GM19328 (cell line): ENCODE data around the gene CYP1B1.
"Not testable (repeated sequence)": the region's sequence is repeated elsewhere in the genome, so short reads cannot be mapped to it uniquely, and the experiment has no call there.

Experiments used
- ATAC-seq: cut with Tn5 transposase; IDR thresholded peaks from one replicate; pipeline ENCODE4 v1.9.1; 2021; ENCODE audit warnings: mild to moderate bottlenecking, moderate library complexity; ENCODE audit not compliant: unreplicated experiment

Gene CYP1B1

DNA sequence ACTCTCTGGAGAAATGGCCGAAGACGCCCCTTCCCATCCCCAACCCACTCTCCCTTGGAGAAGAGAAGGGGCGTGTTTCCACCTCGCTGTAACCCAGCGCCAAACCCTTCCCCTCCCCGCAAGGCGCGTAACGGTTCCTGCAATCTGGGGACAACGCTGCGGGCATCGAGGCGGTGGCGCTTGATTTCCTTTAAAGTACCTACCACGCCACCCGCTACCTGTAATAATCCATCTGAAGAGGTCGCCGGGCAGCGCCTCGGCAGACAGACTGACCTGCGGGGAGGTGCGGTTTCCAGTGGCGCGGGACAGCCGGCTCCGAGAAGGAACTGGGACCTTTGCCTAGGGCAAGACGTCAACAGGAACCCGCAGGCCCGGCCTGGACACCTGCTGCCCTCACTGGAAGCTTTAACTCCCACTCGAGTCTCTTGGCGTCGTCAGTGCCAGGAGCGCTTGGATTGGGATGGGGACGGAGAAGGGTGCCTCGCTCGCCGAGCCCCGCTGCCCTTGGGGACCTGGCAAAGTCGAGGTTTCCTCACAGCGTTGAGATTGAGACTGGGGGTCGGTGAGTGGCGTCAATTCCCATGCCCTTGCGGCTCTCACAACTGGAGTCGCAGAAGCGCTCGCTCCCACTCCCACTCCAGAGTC is at the start of gene CYP1B1:
Gene CYP1B1, minus strand, starts transcription at position 645 of the 645 bp plus-strand sequence. CDS start 763 bp downstream, outside the sequence.
- no peak for ATAC-seq

- no peak for ATAC-seq
Observed at GRCh38 chr2:38125007-38125406, 49.1 kb upstream of the CYP1B1 start.

DNA sequence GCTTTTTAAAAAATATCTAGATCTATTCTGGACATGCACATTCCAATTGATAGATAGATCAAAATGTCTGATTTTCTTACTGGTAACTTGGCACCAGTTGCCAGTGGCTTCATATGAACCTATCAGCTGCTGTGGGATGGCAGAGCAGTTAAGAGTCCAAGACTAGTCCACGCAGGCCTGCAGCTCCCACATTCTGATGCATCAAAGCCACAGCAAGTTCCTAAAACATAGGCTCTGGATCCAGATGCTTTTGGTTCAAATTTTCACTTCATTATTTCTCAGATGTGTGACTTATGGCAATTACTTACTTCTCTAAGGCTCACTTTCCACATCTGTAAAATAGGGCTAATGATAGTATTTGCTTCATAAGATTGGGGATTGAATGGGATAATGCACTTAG is 48.0 kb upstream of the CYP1B1 start:
- no peak for ATAC-seq

- no peak for ATAC-seq
Observed at GRCh38 chr2:38122344-38122743, 46.4 kb upstream of the CYP1B1 start.

DNA sequence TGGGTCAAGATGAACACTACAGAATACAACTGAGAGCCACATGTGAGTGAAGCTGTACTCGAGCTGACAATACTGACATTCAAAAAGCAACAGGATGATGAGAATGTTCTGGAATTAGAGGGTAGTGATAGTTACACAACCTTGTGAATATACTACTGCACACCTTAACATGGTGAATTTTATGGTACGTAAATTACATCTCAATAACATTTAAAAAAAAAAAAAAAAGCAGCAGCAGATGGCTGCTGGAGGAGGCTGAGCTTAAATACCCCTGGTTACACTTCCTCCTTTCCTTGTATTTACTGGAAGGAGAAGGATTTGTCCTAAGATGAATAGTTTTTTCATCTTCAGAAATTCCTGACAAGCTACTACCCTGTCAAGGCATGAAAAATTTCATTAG is 45.5 kb upstream of the CYP1B1 start:
- ATAC-seq = no peak

DNA sequence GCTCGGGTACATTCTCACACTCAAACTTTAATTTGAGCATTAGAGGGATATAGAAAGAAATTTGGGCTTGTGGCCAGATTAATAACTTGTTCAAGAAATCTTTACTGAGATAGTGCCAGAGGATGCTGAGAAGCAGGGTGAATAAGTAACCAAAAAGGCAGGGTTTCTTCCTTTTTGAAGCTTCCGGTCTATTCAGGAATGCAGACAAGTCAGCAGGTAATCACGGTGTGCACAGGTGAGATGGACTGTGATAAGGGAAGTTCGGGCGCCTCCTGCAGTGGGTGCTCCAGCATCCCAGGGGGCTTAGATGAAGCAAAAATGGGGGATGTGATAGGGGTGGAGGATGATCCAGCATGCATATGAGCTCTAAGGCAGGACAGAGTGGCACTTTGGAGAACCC is 44.9 kb upstream of the CYP1B1 start:
- ATAC-seq = no peak

DNA sequence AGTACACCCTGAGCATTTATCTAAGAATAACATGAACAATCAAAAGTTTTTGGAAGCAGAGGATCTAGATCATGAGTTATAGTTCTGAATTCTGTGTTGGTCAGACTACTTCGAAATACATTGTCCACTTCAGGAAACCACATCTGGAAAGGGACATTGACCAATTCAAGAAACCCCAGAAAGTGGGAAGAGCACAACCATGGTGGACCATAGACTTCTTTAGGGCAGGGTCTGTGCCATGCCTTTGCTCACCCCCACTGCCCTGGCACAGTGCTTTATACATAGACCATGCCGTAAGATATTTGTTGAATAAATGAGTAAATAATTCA is 44.3 kb upstream of the CYP1B1 start:
- no peak for ATAC-seq

DNA sequence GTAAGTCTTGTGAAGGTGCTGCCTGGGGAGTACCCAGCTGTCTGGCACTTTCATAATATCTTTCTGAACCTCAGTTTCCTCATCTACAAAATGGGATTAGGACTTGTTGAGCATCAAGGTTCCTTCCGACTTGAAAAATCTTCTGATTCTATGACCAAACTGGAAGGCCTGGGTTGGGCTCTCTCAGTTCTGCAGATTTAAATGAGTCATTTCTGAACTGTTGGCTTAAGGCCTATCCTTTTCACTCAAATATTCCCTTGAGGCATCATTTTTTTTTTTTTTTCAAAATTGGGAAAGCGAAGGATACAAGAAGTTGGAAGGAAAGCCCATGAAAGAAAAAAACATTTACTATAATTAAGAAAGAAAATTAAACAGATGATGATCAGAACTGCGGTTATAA is 40.8 kb upstream of the CYP1B1 start:
- ATAC-seq = no peak

- no peak for ATAC-seq
Observed at GRCh38 chr2:38115216-38116032, 39.5 kb upstream of the CYP1B1 start.

DNA sequence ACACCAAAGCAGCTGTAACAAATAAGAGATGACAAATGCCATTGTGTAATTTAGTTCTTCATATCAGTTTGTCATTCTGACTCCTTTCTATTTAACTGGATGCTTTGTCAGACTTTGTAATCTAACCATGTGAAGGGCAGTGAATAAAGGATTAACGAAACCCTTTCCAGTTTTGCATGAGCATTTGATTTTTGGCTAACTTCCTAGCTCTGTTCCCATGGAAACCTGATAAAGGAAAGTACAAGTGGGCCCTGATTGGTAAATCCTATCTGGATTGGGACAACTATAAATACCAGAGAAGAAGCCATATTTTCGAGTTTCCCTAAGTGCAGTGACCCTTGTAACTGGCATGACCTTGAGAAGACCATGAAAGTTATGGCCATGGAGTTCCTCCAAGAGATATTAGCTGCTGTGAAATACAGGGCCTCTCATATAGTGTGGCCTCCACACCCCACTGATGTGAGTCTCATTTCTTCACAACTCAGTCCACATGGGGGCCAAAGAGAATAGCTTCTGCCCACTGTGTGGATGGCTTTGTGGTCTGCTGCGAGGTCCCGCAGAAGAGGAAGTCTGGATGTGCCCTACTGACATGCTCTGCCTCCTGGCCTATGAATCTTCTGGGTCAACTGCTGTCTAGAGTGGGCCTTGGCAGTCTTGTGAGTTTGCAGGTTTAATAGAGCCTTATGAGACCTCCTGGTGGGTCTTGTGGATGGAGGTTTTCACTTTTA is 38.2 kb upstream of the CYP1B1 start:
- ATAC-seq = no peak

GRCh38 chr2:38113051-38113450 is 37.1 kb upstream of the CYP1B1 start:
- ATAC-seq = no peak

GRCh38 chr2:38111350-38111749 is 35.4 kb upstream of the CYP1B1 start:
- ATAC-seq = not testable (repeated sequence)

GRCh38 chr2:38109732-38110181 is 33.8 kb upstream of the CYP1B1 start:
- no peak for ATAC-seq

- ATAC-seq = no peak
Observed at GRCh38 chr2:38108907-38109731, 33.2 kb upstream of the CYP1B1 start.

GRCh38 chr2:38107738-38108410 is 31.9 kb upstream of the CYP1B1 start:
- no peak for ATAC-seq

- ATAC-seq = no peak
Observed at GRCh38 chr2:38106405-38107094, 30.6 kb upstream of the CYP1B1 start.

DNA sequence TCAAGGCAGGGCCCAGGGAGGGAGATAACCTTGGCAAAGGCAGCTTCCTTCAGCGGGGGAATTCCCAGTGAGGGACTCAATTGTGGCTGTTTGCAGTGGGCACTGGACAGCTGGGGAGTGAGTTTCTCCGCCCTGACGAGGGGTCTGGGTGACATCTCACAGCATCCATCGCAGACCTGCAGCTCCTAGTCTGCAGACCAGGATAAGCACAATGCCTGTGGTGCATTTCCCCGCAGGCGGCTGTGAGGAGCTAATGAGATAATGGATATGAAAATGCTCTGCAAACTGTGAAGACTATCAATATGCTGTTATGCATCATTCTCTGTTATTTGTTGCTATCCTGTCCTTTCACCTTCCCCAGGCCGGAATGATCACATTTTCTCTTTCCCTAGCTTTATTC is 30.0 kb upstream of the CYP1B1 start:
- no peak for ATAC-seq

GRCh38 chr2:38104598-38104997 is 28.6 kb upstream of the CYP1B1 start:
- ATAC-seq = no peak

GRCh38 chr2:38100328-38100727 is 24.4 kb upstream of the CYP1B1 start:
- no peak for ATAC-seq
